ENCODE measurements around the gene NUDT6. TPM values are rescaled to one million over a fixed set of nuclear protein-coding genes. Genes with fewer than 3 reads are reported as not detected.

The NUDT6 gene
- total RNA-seq, 1 experiment from 2014 or later: 6.1 TPM

GRCh38 chr4:122959981-122960610, 37.7 kb upstream of the NUDT6 start:
- TF ChIP-seq EZH2 (IDR thresholded peaks at IDR 0.05; ENCODE audit: borderline replicate concordance, low read depth, low read length, poor library complexity, severe bottlenecking) (no peak), CTCF (conservative IDR thresholded peaks at IDR 0.05; ENCODE audit: low read depth, low read length) (no peak)
- BruUV-seq (replicated peaks): no TSS peak
- no peaks in the 10 kb centered on the region for H3K4me1 ChIP-seq (ENCODE audit: insufficient read depth, low read length, poor library complexity, severe bottlenecking)
- no peak for DNase-seq (ENCODE audit: low spot score)
- POLR2A ChIA-PET (ENCODE audit: low non-redundant PET): interaction anchor here (0.6 kb wide), 1 partner anchor 9 kb away, joined by 7 read pairs; no protein-coding TSS in a partner anchor
- intact Hi-C loops (cut with micrococcal nuclease; ENCODE audit: unreplicated experiment): no loop called here
- H3K36me3 ChIP-seq (ENCODE audit: insufficient read depth, low read length, poor library complexity, severe bottlenecking): no peaks in the 10 kb centered on the region
- H3K4me3 ChIP-seq (ENCODE audit: low read depth, low read length, poor library complexity, severe bottlenecking): no peak overlapping the region
- no peaks in the 10 kb centered on the region for H3K27me3 ChIP-seq (replicated peaks; ENCODE audit: insufficient read depth, low read depth, low read length, poor library complexity)
- no peaks in the 10 kb centered on the region for H3K9me3 ChIP-seq (ENCODE audit: low read depth, low read length, poor library complexity, severe bottlenecking)
- CTCF ChIA-PET: no interaction called here
- H3K27ac ChIP-seq (ENCODE audit: low read depth, low read length, poor library complexity, severe bottlenecking): no peak overlapping the region

GRCh38 chr4:122959441-122959840, 37.0 kb upstream of the NUDT6 start:
- DNase-seq (ENCODE audit: low spot score): no peak
- BruUV-seq (replicated peaks): no TSS peak
- H3K4me1 ChIP-seq (ENCODE audit: insufficient read depth, low read length, poor library complexity, severe bottlenecking): no peaks in the 10 kb centered on the region
- H3K9me3 ChIP-seq (ENCODE audit: low read depth, low read length, poor library complexity, severe bottlenecking): no peaks in the 10 kb centered on the region
- no peak overlapping the region for H3K27ac ChIP-seq (ENCODE audit: low read depth, low read length, poor library complexity, severe bottlenecking)
- TF ChIP-seq CTCF (conservative IDR thresholded peaks at IDR 0.05; ENCODE audit: low read depth, low read length) (no peak), EZH2 (IDR thresholded peaks at IDR 0.05; ENCODE audit: borderline replicate concordance, low read depth, low read length, poor library complexity, severe bottlenecking) (no peak)
- intact Hi-C loops (cut with micrococcal nuclease; ENCODE audit: unreplicated experiment): no loop called here
- no peaks in the 10 kb centered on the region for H3K27me3 ChIP-seq (replicated peaks; ENCODE audit: insufficient read depth, low read depth, low read length, poor library complexity)
- no peak overlapping the region for H3K4me3 ChIP-seq (ENCODE audit: low read depth, low read length, poor library complexity, severe bottlenecking)
- ChIA-PET POLR2A (ENCODE audit: low non-redundant PET) (no interaction called here), CTCF (no interaction called here)
- no peaks in the 10 kb centered on the region for H3K36me3 ChIP-seq (ENCODE audit: insufficient read depth, low read length, poor library complexity, severe bottlenecking)

GRCh38 chr4:122958505-122958904, 36.1 kb upstream of the NUDT6 start:
- intact Hi-C loops (cut with micrococcal nuclease; ENCODE audit: unreplicated experiment): no loop called here
- Histone ChIP-seq H3K27ac (ENCODE audit: low read depth, low read length, poor library complexity, severe bottlenecking) (no peak overlapping the region), H3K4me3 (ENCODE audit: low read depth, low read length, poor library complexity, severe bottlenecking) (no peak overlapping the region), H3K27me3 (replicated peaks; ENCODE audit: insufficient read depth, low read depth, low read length, poor library complexity) (no peaks in the 10 kb centered on the region), H3K9me3 (ENCODE audit: low read depth, low read length, poor library complexity, severe bottlenecking) (no peaks in the 10 kb centered on the region), H3K4me1 (ENCODE audit: insufficient read depth, low read length, poor library complexity, severe bottlenecking) (no peaks in the 10 kb centered on the region), H3K36me3 (ENCODE audit: insufficient read depth, low read length, poor library complexity, severe bottlenecking) (no peaks in the 10 kb centered on the region)
- TF ChIP-seq CTCF (conservative IDR thresholded peaks at IDR 0.05; ENCODE audit: low read depth, low read length): no peak
- TF ChIP-seq EZH2 (IDR thresholded peaks at IDR 0.05; ENCODE audit: borderline replicate concordance, low read depth, low read length, poor library complexity, severe bottlenecking): no peak
- no TSS peak for BruUV-seq (replicated peaks)
- CTCF ChIA-PET: no interaction called here
- DNase-seq (ENCODE audit: low spot score): no peak
- POLR2A ChIA-PET (ENCODE audit: low non-redundant PET): no interaction called here

Measured in A673 (cell line).